Stimulated activated CD4-positive, alpha-beta T cell treated with anti-CD3 and anti-CD28 coated beads, Interleukin-12 subunit alpha, Interleukin-12 subunit beta, amount 100 ng/mL, for 24 hours (primary cell): ENCODE data around the gene CHAF1B.

Experiments
- DNase-seq, 2 experiments: peaks; one replicate each; pipeline ENCODE4 v3.0.0-alpha.2; 2020; ENCODE audit warnings: low read depth in 2 of 2

The CHAF1B gene

GRCh38 chr21:36427502-36427901, 42.3 kb downstream of the CHAF1B start:
- no peak for DNase-seq

- DNase-seq = no peak
Measured at GRCh38 chr21:36428761-36429432, 43.7 kb downstream of the CHAF1B start.

DNA sequence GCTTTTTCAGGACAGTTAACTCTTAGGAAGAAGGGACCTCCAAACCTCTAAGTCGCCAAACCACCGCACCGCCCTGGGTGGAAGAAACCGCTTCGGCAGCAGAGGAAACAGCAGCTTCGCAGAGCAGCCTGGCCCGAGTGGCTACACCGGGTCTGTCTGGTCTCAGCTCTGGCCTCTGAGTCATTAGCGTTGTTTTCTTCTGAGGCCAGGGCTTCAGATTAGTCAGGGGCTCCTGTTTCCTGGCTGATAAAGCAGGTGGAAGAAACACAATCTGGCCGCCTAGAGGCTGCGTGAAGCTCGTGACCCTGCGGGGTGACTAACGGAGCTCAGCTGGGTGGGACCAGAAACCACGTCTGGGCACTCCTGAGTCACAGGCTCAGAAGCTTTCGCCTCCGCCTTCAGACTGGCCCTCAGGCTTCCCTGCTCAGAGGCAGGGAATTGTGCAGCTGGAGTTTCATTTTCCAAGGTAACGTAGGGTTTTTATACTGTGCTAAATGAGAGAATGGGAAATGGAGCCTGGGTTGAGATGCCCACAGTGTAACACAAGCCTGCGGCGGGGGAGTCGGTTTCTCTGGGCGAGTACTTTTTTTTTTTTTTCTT, 44.9 kb downstream of the CHAF1B start:
- DNase-seq = peak; percentile 31 to 59

- no peak for DNase-seq
Measured at GRCh38 chr21:36430841-36431240, 45.6 kb downstream of the CHAF1B start.

DNA sequence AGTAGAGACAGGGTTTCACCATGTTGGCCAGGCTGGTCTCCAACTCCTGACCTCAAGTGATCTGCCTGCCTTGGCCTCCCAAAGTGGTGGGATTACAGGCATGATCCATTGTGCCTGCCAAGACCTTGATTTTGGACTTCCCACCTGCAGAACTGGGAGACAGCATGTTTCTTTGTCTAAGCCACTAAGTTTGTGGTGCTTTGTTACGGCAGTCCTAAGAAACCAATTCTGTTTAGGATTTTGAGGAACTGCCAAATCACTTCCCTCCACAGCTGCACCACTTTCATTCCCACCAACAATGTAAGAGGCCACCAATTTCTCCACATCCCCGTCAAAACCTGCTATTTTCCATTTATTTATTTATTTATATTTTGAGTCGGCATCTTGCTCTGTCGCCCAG, 46.1 kb downstream of the CHAF1B start:
- DNase-seq = no peak

GRCh38 chr21:36433059-36433709, 48.0 kb downstream of the CHAF1B start:
- DNase-seq = no peak

- DNase-seq = no peak
Measured at GRCh38 chr21:36434144-36434543, 49.0 kb downstream of the CHAF1B start.

GRCh38 chr21:36436829-36437744, 51.9 kb downstream of the CHAF1B start:
- DNase-seq = no peak

- DNase-seq = no peak
Measured at GRCh38 chr21:36437745-36438128, 52.5 kb downstream of the CHAF1B start.

DNA sequence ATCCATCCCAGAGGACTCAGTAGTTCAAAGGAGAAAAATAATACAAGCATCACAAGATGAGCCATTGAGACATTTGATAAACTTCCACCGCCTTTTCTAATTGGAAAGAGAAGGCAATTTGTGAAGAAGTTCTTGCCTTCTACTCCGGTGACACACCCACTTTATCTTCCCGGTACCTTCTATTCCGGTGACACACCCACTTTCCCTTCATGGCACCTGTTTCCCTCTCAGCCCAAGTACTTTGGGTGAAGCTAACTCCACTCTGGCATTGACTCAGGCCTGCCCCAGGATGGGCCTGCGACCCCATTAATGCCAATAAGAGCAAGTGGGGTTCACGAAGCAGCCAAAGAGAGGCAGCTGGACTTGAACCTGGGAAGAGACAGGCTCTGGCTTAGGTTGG, 56.5 kb downstream of the CHAF1B start:
- no peak for DNase-seq

GRCh38 chr21:36446301-36446700, 61.1 kb downstream of the CHAF1B start:
- DNase-seq = no peak

DNA sequence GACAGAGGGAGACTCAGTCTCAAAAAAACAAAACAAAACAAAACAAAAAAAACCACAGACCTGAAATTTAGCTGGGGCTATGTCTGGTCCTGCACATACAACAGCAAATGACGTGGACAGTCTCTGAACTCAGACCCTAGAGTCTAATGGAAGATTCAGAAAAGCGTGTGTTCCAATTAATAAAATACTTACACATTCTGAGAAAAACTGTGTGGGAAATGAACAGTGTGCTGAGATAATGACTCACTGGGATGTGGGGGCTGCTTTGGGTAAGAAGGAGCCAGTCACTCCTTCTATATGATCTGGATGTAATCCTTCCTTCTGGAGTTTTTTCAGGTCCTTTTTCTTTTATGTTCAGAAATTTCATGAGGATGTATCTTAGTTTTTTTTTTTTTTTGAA, 65.3 kb downstream of the CHAF1B start:
- DNase-seq = no peak

DNA sequence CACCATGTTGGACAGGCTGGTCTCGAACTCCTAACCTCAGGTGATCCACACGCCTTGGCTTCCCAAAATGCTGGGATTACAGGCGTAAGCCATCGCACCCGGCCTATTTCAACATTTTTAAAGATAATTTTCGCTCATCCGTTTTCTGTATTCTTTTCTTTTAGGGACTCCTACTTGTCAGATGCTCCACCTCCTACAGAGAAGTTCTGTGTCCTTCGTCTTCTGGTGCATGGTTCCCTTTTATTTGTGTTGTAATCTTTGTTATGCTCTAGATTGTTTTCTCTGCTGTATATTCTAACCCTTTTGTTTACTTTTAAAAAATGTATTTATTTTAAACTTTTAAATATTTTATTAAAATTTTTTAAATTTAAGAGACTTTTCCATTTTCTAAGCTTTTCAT, 66.3 kb downstream of the CHAF1B start:
- DNase-seq = no peak

- DNase-seq = no peak
Measured at GRCh38 chr21:36452281-36452825, 67.2 kb downstream of the CHAF1B start.

DNA sequence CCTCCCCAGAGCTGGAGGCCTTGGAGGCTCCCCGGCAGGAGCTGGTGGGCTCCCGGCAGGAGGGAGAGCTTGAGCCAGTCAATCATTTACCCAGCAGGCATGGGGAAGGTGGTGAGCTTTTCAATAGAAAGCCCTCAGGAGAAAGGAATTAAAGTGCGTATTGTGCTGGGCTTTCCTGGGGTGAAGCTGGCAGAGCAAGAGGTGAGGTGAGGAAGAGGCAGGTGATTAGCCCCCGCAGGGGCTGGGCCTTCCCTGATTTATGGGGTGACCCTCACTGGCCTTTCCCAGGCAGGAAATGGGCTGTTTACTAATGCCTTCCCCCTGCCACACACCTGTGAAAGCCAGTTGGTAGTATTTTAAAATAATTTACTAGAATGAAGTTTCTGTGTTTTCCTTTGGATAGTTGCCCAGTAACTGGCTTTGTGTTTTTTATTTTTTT, 68.9 kb downstream of the CHAF1B start:
- no peak for DNase-seq

DNA sequence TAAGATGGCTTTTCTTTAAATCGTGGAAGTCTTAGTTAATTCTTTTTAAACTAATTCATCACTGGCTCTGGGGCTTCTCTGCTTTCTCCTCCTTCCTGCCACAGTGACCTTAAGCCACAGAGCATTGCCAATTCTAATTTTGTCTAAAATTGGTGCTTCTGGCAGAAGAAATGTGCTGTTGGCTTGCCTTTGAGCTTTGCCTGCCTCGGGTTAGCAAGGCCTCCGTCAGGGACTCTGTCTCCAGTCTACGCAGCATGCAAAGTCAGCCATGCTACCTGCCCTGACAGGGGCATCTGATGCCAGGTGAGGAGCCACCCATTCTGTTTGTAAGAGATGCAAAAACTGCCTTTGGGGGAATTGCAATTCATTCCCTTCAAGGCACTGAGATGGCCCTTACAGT, 69.5 kb downstream of the CHAF1B start:
- no peak for DNase-seq

- no peak for DNase-seq
Measured at GRCh38 chr21:36456729-36457414, 71.7 kb downstream of the CHAF1B start.

- DNase-seq = no peak
Measured at GRCh38 chr21:36459098-36459497, 73.9 kb downstream of the CHAF1B start.

DNA sequence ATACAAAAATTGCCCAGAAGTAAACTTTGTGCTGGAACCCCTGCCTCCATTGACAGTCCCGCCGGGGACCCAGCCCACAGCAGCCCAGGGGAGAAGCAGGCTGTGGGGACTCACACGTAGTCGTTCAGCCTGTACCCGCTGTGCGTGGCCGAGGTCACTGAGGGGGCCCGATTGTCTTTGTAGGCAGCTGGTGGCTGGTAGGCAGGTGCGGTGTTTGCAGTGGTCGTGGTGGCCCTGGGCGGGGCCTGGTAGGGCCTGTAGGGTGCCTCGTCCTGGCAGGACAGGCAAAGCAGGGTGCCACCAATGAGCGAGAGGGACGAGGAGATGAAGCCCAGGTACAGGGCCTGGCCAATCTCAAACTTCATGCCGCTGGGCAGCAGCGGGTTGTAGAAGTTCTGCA, 75.7 kb downstream of the CHAF1B start:
- no peak for DNase-seq

DNA sequence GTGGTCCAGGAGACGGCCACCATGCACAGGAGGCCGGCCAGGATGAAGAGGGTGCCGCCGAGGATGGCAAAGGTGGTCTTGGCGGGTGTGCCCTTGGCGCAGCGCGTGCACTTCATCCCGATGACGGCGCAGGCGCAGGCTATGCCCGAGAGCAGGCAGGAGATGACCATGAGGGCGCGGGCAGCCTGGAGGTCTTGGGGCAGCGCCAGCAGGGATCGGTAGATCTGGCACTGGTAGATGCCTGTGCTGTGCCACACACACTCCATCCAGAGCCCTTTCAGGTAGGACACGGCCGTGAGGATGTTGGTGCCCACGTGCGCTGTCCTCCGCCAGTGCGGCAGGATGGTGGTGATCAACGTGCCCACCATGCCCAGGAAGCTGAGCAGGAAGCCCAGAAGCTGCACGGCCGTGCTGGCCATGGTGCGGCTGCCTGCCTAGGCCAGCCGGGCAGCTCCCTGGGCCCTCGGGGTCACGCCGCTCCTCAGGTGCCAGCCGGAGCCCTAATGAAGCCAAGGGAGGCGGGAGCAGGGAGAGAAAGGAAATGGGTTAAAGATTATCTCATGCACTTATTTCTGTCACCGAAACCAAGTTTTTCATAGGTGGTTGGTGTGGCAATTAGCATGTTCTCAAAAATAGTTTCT, 76.2 kb downstream of the CHAF1B start:
- no peak for DNase-seq
